Activated naive CD4-positive, alpha-beta T cell treated with anti-CD3 and anti-CD28 coated beads for 36 hours (primary cell): ENCODE data around the gene RGL3. TPM values are rescaled to one million over a fixed set of nuclear protein-coding genes. Genes with fewer than 3 reads are reported as not detected.

Source experiments
- total RNA-seq, 2 experiments: library from RNA; stranded (reverse); gene quantifications; one replicate each; pipeline ENCODE4 v1.2.3, GENCODE V29; 2021

Gene RGL3
- total RNA-seq, 2 experiments from 2014 or later = not detected

Other genes starting within 250 kb of the RGL3 start
- gene KANK2, start 221.8 kb downstream of the RGL3 start, total RNA-seq = 1 to 10 TPM; 1.5 to 2.0 TPM
- not detected for gene ANGPTL8, start 179.7 kb downstream of the RGL3 start, total RNA-seq
- gene DOCK6, start 156.8 kb downstream of the RGL3 start, total RNA-seq = 1 to 10 TPM; 6.1 to 7.1 TPM
- not detected for gene TSPAN16, start 123.2 kb downstream of the RGL3 start, total RNA-seq
- gene RAB3D, start 79.7 kb downstream of the RGL3 start, total RNA-seq = 10 to 100 TPM in 1 of 2 experiments, 1 to 10 TPM in 1; 9.8 to 10.7 TPM
- 10 to 100 TPM; 21.4 to 24.2 TPM for gene TMEM205, start 73.0 kb downstream of the RGL3 start, total RNA-seq
- gene CCDC159, start 72.8 kb downstream of the RGL3 start, total RNA-seq = 10 to 100 TPM; 15.2 to 16.5 TPM
- 1 to 10 TPM; 2.6 to 2.8 TPM for gene PLPPR2, start 63.9 kb downstream of the RGL3 start, total RNA-seq
- 1 to 10 TPM; 1.1 to 2.1 TPM for gene SWSAP1, start 44.6 kb downstream of the RGL3 start, total RNA-seq
- gene EPOR, start 35.0 kb downstream of the RGL3 start, total RNA-seq = 1 to 10 TPM; 3.9 to 4.3 TPM
- gene ODAD3, start 15.8 kb upstream of the RGL3 start, total RNA-seq = under 1 TPM; 0.15 to 0.19 TPM
- gene PRKCSH, start 16.3 kb upstream of the RGL3 start, total RNA-seq = 100 to 1,000 TPM; 234 to 237 TPM
- not detected for gene ELAVL3, start 61.7 kb upstream of the RGL3 start, total RNA-seq
- gene ZNF653, start 86.5 kb upstream of the RGL3 start, total RNA-seq = 1 to 10 TPM; 6.8 to 7.3 TPM
- gene ECSIT, start 109.8 kb upstream of the RGL3 start, total RNA-seq = 10 to 100 TPM; 42.6 to 46.0 TPM
- not detected for gene CNN1, start 119.5 kb upstream of the RGL3 start, total RNA-seq
- 10 to 100 TPM; 33.0 to 33.4 TPM for gene ELOF1, start 139.9 kb upstream of the RGL3 start, total RNA-seq
- 1 to 10 TPM; 8.3 to 8.8 TPM for gene ACP5, start 158.3 kb upstream of the RGL3 start, total RNA-seq
- gene ZNF627, start 178.2 kb upstream of the RGL3 start, total RNA-seq = 1 to 10 TPM; 4.3 to 5.0 TPM